ACHN (cell line): ENCODE results near the gene DCAF7.
A peak's percentile ranks its signal among the peaks of the same experiment; 100 is the strongest.

Experiments
- DNase-seq: peaks from one replicate; pipeline ENCODE4 v3.0.0-alpha.2; 2015
- in situ Hi-C: cut with HindIII; loops from 2 replicates; pipeline ENCODE4 v1.10.0; 2017; ENCODE audit warnings: low sequenced_read_pairs, low pct_ligation_motif_present, low pct_unique_long_range_greater_than_20kb

Gene DCAF7

DNA sequence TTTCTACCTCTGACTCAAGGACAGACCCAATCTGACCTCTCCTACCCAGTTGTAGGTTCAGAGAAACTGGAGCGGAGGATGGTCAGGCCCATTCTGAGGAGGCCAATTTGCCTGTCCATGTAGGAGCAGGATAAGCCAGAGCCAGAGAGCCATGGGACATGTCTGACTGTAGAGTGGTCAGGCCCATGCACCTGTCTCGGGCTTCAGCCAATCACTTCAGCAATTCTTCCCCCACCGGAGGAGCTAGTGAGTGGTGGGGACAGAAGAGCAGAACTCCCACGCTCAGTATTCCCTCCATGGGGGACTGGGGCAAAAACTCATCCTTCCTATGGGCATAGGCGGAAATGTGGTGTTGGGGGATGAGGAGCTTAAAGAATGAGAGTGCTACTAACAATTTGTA lies 14.3 kb downstream of the DCAF7 start:
- in situ Hi-C loops, result no loop called here

DNA sequence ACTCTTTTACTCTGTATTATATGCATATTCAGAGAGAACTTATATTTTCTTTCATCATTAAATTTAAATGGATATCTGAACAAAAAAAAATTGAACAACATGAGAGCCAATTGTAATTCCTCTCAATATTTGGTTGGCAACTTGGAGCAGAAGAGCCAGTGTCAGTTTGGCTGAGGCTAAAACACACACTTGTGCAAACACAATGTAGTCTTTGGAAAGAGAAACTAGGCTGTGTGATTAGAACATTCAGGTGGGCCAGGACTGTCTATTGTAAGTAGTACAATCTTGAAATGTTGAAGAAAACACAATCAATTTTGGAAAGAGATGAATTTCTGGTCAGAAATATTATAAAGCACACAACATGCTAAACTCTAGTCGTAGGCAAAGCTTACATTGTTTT lies 17.0 kb downstream of the DCAF7 start:
- no peak for DNase-seq
- in situ Hi-C loops, result no loop called here

More for the DNA sequence above, 14.3 kb downstream of the DCAF7 start:
- DNase-seq, result no peak

DNA sequence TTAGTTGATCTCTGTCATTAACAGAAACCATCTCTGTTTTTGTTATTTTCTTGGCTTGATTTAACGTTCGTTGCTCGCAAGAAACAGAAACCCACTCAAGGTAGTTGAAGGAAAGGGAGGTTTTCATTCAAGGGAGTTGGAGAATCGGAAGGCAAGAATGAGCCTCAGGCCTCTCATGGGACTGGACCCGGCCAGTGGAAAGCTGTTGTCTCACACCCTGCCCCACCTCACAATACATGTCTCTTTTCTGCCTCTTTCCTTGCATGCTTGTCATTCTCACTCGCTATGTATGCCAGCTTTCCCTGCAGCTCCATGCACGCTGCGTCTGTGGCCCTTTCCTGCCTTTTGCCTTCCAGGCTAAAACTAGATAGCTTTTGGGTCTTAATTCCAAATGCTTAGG lies 18.3 kb downstream of the DCAF7 start:
- DNase-seq, result no peak
- in situ Hi-C loops, result no loop called here

DNA sequence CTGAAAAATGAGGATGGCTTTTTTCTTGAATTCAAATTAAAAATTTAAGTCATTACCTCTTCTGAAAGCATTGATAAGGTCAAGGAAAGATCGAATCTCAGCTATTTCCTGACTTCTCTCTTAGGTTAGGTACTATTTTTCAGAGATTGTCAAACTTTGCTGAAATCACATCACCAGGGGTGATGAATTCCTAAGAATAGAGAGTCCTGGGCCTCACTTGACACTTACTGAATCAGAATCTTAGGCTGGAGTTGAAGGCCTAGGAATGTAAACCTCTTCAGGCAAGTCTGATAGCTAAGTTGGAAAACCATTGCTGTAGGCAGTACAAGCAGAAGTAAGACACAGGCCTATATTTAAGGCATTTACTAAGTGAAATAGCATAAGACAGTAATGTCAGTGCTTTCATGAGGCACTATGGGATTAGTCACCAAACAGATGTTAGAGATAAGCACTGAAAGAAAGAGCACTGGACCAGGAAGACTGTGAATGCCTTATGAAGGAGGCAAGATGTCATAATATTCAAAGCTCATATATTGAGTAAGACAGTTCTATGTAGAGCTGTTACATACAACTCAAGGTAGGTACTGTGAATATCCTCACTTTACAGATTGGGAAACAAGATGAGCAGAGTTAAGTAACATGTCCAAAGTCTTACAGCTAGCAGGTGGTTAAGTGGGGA lies 21.5 kb downstream of the DCAF7 start:
- in situ Hi-C loops, result no loop called here
- DNase-seq, result peak; percentile 23

DNA sequence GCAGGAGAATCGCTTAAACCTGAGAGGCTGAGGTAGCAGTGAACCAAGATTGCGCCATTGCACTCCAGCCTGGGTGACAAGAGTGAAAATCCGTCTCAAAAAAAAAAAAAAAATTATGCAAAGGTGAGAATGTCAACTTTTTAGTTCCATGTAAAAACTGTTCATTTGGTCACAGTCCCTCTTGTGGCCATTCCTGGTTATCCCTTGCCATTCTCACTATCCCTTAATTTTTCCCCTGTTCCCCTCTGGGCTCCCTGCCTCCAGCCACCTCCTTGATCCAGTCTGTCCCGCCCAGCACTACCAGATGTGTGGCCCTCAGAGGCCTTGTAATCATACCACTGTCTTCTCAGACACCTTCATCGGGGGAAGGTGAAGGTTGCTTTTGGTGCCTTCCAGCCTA lies 23.4 kb downstream of the DCAF7 start:
- peak; percentile 15 for DNase-seq
- in situ Hi-C loops, result no loop called here

DNA sequence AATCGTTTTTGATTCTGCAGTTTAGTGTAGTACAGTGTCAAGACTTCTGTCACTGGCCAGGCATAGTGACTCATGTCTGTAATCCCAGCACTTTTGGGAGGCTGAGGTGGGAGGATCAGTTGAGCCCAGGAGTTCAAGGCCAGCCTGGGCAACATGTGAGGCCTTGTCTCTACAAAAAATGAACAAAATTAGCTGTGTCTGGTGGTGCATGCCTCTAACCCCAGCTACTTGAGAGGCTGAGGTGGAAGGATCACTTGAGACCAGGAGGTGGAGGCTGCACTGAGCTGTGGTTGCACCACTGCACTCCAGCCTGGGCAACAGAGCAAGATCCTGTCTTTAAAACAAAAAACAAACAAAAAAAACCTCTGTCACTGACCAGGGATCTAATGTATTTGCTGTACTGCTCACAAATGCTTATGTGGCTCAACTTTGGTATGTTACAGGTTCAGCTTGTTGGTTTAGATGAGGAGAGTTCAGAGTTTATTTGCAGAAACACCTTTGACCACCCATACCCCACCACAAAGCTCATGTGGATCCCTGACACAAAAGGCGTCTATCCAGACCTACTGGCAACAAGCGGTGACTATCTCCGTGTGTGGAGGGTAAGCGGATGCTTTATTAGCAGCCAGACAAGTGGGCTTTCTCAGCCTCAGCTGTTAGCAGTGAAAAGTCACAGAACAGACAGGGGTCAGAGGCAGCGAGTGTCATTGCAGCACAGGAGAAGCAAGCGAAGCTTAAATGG lies 27.9 kb downstream of the DCAF7 start:
- DNase-seq, result no peak
- in situ Hi-C loops, result no loop called here

DNA sequence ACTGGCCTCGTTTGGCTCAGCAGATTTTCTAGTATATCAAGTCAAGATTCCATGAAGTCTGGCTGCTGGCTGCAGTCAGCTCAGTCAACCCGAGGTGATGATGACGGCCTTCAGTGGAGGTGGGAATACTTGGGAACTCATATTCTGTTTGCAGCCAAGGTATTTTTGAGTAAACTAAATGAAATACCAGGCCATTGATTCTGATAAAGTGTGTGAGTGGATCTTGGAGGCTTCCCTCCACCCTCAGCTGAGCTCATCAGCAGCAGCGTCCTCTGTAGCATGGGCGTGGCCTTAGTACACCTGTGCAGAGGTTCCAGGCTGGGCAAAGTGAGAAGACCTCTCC lies 28.5 kb downstream of the DCAF7 start:
- in situ Hi-C loops, result no loop called here
- DNase-seq, result no peak

DNA sequence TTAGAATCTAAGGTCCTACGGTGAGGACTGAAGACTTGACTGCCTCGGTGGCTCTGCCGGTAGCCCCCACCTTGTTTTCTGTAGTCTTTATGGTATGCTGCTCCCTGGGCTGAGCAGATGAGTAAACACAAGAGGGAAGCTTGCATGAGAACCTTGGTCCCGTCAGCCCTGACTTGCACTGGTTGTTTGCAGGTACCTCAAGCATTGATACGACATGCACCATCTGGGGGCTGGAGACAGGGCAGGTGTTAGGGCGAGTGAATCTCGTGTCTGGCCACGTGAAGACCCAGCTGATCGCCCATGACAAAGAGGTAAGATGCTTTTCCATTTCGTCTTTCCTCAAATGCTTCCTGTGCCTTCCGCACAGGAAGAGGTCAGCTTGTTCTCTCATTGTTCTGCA lies 29.4 kb downstream of the DCAF7 start:
- in situ Hi-C loops, result no loop called here
- DNase-seq, result no peak

DNA sequence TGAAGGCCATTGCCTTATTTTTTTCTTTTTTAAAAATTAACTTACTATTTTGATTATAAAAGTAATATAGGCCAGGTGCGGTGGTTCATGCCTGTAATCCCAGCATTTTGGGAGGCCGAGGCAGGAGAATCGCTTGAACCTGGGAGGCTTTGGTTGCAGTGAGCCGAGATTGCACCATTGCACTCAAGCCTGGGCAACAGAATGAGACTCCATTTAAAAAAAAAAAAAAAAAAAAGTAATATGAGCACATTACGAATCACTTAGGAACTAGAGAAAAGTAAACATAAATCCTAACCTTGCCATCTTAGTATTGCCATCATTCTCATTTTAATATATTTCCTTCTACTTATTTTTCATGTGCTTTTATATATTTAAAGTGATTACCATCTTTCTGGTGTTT lies 37.5 kb downstream of the DCAF7 start:
- no peak for DNase-seq
- in situ Hi-C loops, result no loop called here

DNA sequence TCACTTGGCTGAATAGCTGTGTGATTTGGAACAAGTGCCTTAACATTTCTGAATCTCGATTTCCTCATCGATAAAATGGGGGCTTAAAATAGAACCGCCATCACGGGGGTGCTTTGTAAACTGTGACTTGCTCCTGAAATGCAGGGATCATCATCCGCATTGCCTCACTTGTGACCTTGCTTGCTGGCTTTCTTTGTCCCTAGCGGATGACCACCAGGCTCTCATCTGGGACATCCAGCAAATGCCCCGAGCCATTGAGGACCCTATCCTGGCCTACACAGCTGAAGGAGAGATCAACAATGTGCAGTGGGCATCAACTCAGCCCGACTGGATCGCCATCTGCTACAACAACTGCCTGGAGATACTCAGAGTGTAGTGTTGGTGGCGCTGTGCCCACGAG lies 38.5 kb downstream of the DCAF7 start:
- in situ Hi-C loops, result no loop called here
- no peak for DNase-seq

DNA sequence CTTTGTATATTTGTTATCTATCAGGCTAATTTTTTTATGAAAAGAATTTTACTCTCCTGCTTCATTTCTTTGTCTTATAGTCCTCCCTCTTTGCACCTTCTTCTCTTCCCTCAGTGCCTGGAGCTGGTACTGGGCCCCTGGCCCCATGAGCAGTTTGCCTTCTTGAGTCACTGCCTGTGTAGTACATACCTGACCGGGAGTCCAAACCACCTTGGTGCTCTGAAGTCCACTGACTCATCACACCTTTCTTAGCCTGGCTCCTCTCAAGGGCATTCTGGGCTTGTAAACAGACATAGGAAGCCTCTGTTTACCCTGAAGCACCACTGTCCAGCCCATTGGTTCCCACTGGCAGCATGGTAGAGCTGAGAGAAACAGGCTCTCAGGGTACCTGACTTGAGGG lies 39.4 kb downstream of the DCAF7 start:
- in situ Hi-C loops, result no loop called here
- DNase-seq, result no peak

DNA sequence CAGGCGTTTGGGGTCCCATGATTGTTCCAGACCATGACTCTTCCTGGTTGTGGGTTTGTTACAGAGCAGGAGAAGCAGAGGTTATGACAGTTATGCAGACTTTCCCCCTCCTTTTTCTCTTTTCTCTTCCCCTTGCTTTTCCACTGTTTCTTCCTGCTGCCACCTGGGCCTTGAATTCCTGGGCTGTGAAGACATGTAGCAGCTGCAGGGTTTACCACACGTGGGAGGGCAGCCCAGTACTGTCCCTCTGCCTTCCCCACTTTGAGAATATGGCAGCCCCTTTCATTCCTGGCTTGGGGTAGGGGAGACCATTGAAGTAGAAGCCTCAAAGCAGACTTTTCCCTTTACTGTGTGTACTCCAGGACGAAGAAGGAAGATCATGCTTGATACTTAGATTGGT lies 42.5 kb downstream of the DCAF7 start:
- DNase-seq, result no peak
- in situ Hi-C loops, result no loop called here

DNA sequence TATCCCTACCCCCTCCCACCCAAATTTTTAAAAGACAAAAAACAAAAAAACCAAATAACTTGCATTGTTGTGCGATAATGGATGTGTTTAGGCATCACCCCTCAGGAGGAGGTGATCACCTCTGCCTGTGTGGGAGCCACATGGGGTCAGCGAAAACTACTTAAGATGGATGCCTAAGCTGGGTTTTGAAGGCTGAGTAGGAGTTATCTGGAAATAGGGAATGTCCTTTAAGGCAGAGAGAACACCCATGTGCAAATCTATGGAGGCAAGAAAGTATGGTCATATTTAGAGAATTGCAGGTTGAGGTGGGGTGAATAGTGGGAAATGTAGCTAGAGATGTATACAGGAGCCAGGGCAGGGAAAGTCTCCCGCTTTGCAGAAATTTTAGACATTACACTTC lies 44.9 kb downstream of the DCAF7 start:
- no peak for DNase-seq
- in situ Hi-C loops, result no loop called here

DNA sequence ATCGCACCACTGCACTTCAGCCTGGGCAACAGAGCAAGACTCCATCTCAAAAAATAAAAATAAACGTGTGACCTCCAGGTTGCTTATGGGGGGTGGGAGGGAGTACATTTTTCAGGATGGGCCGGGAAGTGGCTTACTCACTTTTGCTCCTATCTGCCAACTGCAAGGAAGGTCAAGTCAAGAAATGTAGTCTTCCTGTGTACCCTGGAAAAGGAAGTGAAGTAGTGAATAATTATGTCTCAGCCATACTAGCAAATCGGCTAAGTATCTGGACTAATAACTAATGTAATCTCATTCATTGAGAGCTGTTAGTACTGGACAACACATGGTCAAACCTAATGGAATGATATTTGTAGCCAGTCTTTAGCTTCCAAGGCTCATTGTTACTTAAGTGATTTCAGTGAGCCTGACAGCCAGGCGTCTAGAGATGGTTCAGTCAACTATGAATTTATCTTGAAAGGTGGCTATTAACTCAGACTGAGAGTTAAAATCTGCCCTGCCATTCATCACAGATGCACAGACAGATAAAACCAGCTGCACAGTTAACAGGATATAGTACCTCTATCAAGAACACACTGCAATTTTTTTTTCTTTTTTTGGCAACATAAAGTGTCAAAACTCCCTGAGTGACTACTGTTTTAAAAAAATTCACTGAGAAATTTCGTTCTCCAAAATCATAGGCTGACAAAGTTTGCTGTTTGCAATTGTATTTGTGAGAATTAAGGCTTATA lies 46.7 kb downstream of the DCAF7 start:
- in situ Hi-C loops, result no loop called here
- no peak for DNase-seq

DNA sequence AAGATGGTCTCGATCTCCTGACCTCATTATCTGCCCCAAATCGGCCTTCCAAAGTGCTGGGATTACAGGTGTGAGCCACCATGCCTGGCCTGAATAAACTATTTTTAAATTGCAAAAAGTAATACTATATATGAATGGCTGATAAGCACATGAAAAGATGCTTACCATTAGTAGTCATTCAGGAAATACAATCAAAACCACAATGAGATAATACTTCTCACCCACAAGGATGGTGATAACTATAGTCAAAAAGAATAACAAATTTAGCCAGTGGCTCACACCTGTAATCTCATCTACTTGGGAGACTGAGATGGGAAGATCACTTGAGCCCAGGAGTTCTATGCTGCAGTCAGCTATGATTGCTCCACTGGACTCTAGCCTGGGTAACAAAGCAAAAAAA lies 48.0 kb downstream of the DCAF7 start:
- in situ Hi-C loops, result no loop called here
- no peak for DNase-seq

DNA sequence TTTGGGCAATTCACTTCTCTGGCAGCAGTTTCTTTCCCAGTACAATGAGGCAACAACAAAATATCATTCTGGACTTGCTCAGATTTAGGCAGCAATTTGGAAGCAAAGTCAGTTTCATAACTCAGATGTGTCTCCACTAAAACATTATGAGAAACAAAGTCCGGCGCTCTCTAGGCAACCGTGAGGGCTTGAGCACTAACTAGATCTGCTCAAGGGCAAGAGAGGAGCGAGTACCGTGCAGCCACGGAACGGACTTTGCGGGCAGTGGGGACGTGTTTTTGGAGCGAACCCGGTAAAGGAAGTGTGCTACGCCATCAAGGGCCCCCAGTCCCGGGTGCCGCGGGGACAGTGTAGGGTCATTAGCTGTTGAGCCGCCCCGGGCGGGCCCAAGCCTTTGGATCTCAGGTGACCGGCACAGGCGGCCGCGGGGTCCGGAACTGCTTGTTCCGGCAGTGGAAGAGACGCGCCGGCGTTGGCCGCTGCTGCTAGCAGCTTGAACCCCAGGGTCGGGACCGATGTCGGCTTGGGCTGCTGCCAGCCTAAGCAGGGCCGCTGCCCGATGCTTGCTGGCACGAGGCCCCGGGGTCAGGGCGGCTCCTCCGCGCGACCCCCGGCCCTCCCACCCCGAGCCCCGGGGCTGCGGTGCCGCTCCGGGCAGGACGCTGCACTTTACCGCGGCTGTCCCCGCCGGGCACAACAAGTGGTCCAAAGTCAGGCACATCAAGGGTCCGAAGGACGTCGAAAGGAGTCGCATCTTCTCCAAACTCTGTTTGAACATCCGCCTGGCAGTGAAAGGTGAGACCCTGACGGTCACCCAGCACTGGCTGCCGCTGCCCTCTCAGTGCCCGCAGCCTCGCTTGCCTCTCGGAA lies 50.5 kb downstream of the DCAF7 start, which contains the start of gene TACO1:
Gene TACO1 (plus strand): TSS at position 327 of the 870 bp plus-strand sequence. CDS start 189 bp downstream, at position 516.
- DNase-seq, result peak; percentile 86

DNA sequence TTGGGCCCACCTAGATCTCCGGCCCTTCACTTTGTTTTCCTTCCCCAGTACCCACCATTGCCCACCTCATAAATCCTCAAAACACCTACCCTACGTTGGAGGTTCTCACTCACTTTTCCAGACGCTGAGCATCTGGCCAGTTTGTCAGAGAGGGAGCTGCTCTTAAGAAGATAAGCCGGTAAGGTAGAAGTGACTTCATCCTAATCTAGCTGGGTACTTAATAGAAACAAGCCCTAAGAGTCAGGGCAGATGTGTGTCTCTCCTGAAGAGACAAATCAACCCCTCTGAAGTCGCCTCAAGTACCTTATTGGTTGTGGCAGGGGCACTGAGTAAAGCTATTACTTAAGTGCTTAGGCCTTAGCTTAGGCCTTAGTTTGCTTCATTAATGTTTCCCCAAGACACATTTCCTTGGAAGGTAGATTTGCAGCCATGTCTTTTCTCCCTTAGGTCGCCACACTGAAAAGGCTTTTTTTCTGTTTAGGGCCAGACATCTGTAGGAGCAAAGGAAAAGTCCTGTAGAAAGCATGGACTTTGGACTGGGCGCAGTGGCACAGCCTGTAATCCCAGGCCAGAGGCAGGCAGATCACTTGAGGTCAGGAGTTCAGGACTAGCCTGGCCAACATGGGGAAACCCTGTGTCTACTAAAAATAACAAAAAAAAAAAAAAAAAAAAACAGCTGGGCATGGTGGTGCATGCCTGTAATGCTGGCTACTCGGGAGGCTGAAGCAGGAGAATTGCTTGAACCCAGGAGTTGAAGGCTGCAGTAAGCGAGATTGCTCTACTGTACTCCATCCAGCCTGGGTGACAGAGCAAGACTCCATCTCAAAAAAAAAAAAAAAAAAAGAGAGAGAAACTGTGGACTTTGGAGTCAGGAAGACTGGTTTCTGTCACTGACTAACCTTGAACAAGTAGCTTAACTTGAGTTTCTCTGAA lies 51.4 kb downstream of the DCAF7 start:
- peak; percentile 22 for DNase-seq
- in situ Hi-C loops, result no loop called here

More for the DNA sequence above, 50.5 kb downstream of the DCAF7 start, which contains the start of gene TACO1:
- in situ Hi-C loops, result no loop called here
